Pulmonary artery endothelial cell (primary cell): ENCODE results near the gene KIF5B. TPM values are rescaled to one million over a fixed set of nuclear protein-coding genes. Genes with fewer than 3 reads are reported as not detected.
A peak's percentile ranks its signal among the peaks of the same experiment; 100 is the strongest.
"Not testable (repeated sequence)": the region's sequence is repeated elsewhere in the genome, so short reads cannot be mapped to it uniquely, and the experiment has no call there.

Source experiments
- DNase-seq: peaks from one replicate; pipeline ENCODE4 v3.0.0-alpha.2; 2011; ENCODE audit warnings: low read depth, low spot score
- total RNA-seq: library from RNA; depleted of rRNA; stranded (reverse); fragments of >200 nt; gene quantifications from 2 replicates; pipeline ENCODE4 v1.2.3, GENCODE V29; 2014

The KIF5B gene
- total RNA-seq, 1 donor from 2014 or later = 145 TPM

DNA sequence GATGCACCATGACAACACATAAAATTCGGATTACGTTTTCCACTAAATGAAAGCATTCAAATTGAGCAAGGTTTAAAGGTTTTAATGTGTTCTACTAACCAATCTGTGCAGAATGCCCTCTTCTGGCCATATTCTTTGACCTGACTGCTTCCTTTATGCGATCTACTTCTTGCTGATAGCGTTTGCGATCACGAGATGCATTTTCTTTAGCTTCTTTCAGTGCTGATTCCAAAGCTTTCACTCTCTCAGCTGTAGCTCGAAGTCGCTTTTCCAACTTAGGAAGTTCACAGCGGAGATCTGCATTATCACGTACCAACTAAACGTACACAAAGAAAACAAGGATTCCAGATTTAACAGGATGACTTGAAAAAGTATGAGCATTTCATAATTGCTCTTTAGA is 39.2 kb downstream of the KIF5B start:
- no peak for DNase-seq

DNA sequence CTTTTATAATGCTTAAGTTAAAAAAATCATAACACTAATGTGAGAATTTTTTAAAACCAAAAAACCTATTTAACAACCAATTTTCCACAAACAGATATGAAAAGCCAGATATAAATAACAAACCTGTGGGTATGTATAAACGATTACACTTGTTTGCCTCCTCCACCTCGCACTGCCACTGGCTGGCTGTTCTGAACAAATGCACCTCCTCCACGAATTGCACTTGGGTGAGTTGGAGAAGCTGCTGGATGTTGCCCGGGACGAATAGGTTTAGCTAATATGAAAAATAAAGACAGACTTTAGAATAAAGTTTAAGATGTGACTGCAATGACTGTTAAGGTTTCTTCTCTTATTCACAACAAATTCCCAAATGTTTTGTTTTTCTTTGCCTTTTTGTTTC is 40.8 kb downstream of the KIF5B start:
- no peak for DNase-seq

- no peak for DNase-seq
Observed at GRCh38 chr10:32007026-32007425, 49.2 kb downstream of the KIF5B start.

DNA sequence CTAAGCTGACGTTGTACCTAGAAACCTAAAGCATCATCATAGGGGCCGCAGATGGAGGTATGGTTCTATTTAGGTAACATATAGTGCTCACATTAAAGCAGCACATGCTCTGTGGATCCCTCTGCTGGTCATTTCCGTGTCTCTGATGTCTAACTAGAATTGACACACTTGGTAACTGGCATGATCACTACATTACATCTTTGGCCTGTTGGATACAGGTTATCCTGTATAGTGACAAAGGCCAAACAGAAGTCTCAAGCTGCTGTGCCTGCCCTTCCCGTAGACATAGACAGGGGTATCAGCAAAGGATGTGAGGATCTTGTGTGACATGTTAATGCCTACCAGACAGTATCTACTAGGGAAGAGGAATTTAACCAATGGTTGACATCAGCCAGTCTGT is 51.2 kb downstream of the KIF5B start:
- no peak for DNase-seq

GRCh38 chr10:32004161-32004591 is 52.0 kb downstream of the KIF5B start:
- no peak for DNase-seq

DNA sequence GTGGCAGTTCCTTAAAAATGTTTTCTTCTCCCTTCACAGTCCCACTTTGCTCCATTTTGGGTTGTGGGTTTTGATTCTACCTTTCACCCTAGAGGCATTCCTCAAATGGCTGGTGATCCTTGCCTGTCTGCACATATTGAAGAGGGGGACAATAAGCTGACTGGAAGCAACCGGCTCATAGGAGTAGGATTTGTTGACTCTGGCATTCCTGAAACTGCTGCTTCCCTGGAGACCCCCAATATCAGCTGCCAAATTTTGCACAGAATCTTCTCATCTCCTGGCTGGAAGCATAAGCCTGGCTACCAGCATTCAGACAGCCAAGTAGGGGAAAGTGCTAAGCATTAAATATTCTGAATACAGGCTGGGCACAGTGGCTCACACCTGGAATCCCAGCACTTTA is 53.7 kb downstream of the KIF5B start:
- no peak for DNase-seq

DNA sequence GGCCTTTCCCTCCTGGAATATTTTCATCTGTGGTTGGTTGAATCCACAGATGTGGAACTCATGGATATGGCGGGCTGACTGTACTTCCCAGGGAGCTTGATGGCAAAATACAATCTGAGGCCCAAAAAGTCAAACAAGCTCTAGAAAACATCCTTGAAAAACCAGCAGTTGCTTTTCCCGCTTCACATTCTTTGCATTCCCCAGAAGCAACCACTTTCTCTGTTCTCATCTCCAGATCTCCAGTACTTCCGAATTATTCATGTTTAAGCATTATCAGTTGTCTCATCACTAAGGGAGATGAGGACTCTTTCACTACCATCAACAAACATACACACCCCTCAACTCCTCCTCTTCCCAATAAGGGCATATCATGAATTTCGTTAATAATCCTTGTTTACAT is 55.3 kb downstream of the KIF5B start:
- no peak for DNase-seq

DNA sequence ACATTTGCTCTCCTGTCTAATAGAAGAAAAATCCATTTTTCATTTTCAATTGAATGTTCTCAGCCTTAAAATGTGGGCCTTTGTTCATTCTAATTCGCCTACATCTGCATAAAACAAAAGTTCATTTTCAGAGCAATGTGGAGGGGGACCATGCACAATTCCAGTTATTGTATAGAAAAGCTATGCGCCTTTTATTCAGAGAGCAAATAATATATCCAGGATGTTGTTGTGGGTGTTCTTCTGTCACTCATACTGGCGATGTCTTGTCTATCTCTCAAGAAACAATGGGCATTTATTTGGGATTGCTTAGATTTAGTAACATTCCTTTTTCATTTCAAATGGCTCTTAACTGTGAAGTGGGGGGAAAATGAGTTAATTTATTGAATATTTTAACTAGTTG is 56.4 kb downstream of the KIF5B start:
- DNase-seq = no peak

DNA sequence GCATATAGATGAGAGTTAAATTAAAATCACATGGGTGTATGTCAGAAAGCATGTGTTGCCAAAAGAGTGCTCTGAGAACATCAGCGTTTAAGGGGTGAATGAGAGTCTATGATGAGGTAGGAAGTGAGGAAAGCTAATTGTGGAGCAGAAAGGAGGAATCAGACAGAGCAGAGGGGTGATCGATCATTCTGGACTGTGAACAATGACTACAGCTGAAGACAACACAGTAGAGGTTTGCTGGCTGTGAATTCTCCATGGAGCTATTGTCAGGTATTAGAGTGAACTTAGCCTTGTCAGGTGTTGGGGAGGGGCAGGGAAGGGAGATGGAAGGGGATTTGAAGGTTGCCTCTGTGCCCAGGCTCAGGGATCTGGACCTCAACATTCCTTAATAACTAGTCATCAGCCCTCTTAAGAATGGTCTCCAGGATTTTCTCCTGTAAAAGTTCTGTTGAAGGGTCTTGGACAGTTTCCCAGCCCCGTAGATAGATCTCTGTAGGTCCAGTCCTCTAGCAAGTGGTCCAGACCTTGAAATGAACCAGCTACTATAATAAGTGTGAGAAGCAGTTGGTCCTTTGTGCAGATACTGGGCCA is 57.1 kb downstream of the KIF5B start:
- DNase-seq = no peak

DNA sequence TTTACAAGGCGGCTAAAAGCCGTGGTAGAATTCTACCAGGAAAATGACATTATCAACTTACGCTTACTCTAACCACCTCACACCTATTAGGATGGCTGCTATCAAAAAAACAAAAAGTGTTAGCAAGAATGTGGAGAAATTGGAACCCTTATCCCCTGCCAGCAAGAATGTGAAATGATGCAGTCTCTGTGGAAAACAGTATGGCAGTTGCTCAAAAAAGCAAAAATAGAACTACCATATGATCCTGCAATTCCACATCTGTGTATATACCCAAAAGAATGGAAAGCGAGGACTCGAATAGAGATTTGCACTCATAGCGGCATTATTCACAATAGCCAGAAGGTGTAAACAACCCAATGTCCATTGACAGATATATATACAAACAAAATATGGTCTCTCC is 61.3 kb downstream of the KIF5B start:
- DNase-seq = no peak

- no peak for DNase-seq
Observed at GRCh38 chr10:31990937-31991336, 65.3 kb downstream of the KIF5B start.

- DNase-seq = not testable (repeated sequence)
Observed at GRCh38 chr10:31987786-31988185, 68.4 kb downstream of the KIF5B start.

GRCh38 chr10:31982111-31982510 is 74.1 kb downstream of the KIF5B start:
- DNase-seq = no peak

GRCh38 chr10:31980471-31980870 is 75.8 kb downstream of the KIF5B start:
- no peak for DNase-seq

- not testable (repeated sequence) for DNase-seq
Observed at GRCh38 chr10:31979071-31979470, 77.2 kb downstream of the KIF5B start.

- DNase-seq = no peak
Observed at GRCh38 chr10:31978156-31978483, 78.1 kb downstream of the KIF5B start.

DNA sequence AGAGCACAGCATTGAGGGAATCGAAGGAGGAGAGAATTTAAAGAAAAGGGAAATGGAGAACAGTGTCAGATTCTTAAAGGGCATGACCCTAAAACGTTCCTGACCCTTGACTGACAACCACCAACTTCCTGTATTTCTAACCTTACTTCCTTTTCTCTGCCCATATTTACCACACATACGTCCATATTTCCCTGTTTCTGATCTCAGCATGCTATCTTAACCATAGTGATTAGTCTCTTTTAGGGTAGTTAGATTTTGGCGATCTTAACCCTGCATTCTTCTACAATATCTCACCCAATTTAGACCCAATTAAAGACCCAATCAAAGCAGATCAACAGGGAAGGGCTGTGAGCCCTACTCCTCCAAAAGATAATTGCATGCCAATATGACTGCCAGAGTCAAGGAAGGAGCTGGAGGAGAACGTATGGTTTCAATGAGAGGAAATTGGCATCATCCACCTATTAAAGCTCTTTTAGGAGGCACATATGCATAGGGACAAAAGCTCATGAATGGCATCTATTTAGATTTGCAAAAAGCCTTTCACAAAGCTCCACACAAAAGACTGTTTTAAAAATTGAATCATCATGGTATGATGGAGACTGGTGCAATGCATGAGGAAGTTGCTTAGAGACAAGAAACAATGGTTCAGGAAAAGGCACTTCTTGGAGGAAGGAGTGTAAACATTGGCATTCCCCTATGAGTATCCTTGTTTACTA is 78.6 kb downstream of the KIF5B start:
- DNase-seq = peak; percentile 85

GRCh38 chr10:31975157-31975765 is 81.0 kb downstream of the KIF5B start:
- no peak for DNase-seq

DNA sequence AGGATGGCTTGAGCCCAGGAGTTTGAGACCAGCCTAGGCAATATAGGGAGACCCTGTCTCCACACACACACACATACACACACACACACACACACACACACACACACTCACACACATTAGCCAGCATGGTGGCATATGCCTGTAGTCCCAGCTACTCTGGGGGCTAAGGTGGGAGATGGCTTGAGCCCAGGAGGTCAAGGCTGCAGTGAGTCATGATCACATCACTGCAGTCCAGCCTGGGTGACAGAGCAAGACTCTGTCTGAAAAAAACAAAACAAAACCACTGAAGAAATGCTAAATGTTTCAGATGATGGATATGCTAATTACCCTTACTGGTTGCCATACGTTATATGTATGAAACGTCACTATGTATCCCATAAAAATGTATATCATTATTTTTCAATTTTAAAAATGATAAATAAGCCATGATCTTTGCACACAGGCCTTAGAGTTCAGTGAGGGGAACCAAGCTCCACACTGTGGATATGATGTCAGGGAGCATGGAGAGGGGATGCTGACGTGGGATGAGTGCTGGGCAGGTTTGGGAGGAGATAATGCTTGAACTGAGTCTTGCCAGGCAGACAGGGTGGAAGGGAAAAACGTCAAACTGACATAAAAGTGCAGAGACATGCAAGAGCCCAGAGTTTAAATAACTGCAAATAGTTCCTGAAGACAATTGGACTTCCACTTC is 81.6 kb downstream of the KIF5B start:
- DNase-seq = no peak

DNA sequence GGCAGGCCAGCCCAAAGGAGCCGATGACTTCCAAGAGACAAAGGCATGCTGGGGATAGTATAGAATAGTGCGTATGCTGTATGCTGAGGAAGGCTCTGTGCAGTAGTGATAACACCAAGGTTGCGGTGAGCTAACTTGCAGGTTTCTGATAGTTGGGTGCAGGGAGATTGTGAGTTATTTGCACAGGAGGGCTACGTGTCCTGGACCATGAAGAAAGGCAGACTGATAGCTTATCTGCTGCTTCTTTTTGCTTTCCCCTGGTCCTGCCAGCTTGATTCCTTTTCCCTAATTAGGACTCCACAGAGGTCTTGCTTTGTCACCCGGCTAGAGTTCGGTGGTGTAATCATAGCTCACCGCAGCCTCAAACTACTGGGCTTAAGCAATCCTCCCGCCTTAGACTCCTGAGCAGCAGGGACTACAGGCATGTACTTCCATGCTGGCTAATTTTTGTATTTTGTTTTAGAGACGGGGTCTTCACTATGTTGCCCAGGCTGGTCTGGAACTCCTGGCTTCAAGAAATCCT is 83.6 kb downstream of the KIF5B start:
- DNase-seq = no peak

DNA sequence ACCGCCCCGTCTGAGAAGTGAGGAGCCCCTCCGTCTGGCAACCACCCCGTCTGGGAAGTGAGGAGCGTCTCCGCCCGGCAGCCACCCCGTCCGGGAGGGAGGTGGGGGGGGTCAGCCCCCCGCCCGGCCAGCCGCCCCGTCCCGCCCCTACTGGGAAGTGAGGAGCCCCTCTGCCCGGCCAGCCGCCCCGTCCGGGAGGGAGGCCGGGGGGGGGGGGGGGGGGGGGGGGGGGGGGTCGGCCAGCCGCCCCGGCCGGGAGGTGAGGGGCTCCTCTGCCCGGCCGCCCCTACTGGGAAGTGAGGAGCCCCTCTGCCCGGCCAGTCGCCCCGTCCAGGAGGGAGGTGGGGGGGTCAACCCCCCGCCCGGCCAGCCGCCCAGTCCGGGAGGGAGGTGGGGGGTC is 86.4 kb downstream of the KIF5B start:
- not testable (repeated sequence) for DNase-seq

- DNase-seq = no peak
Observed at GRCh38 chr10:31963589-31963980, 92.6 kb downstream of the KIF5B start.
